Stimulated activated CD4-positive, alpha-beta T cell treated with anti-CD3 and anti-CD28 coated beads, Interleukin-12 subunit alpha, Interleukin-12 subunit beta, amount 100 ng/mL, for 24 hours (primary cell): ENCODE results near the gene UPP2.

Experiments used
- DNase-seq, 2 experiments: peaks; one replicate each; pipeline ENCODE4 v3.0.0-alpha.2; 2020; ENCODE audit warnings: low read depth in 2 of 2

Gene UPP2

GRCh38 chr2:158140201-158140600 is 38.5 kb downstream of the UPP2 start:
- no peak for DNase-seq

GRCh38 chr2:158142165-158142564 is 40.5 kb downstream of the UPP2 start:
- DNase-seq, result no peak

GRCh38 chr2:158142568-158143332 is 41.1 kb downstream of the UPP2 start:
- no peak for DNase-seq

- DNase-seq, result no peak
These were observed 42.2 kb downstream of the UPP2 start for GRCh38 chr2:158143703-158144360.

- no peak for DNase-seq
These were observed 43.4 kb downstream of the UPP2 start for GRCh38 chr2:158144914-158145625.

- no peak for DNase-seq
These were observed 51.8 kb downstream of the UPP2 start for GRCh38 chr2:158153270-158154015.

- no peak for DNase-seq
These were observed 52.9 kb downstream of the UPP2 start for GRCh38 chr2:158154596-158154995.

- no peak for DNase-seq
These were observed 71.0 kb downstream of the UPP2 start for GRCh38 chr2:158172719-158173118.

- DNase-seq, result no peak
These were observed 72.8 kb downstream of the UPP2 start for GRCh38 chr2:158174495-158174894.

GRCh38 chr2:158174956-158175355 is 73.3 kb downstream of the UPP2 start:
- DNase-seq, result no peak

- no peak for DNase-seq
These were observed 77.0 kb downstream of the UPP2 start for GRCh38 chr2:158178646-158179045.

GRCh38 chr2:158179660-158180059 is 78.0 kb downstream of the UPP2 start:
- no peak for DNase-seq

- no peak for DNase-seq
These were observed 79.5 kb downstream of the UPP2 start for GRCh38 chr2:158181171-158181570.

- DNase-seq, result no peak
These were observed 81.1 kb downstream of the UPP2 start for GRCh38 chr2:158182676-158183295.

GRCh38 chr2:158184001-158184400 is 82.3 kb downstream of the UPP2 start:
- no peak for DNase-seq

GRCh38 chr2:158184556-158185343 is 83.1 kb downstream of the UPP2 start:
- no peak for DNase-seq
